NOMO-1 treated with DMSO at 0.1 percent for 48 hours (cell line): ENCODE results near the gene PSMC3IP.

Source experiments
- DNase-seq: peaks from one replicate; lab custom pipeline; 2025; ENCODE audit not compliant: unreplicated experiment; lab: John Stamatoyannopoulos, UW

The PSMC3IP gene

DNA sequence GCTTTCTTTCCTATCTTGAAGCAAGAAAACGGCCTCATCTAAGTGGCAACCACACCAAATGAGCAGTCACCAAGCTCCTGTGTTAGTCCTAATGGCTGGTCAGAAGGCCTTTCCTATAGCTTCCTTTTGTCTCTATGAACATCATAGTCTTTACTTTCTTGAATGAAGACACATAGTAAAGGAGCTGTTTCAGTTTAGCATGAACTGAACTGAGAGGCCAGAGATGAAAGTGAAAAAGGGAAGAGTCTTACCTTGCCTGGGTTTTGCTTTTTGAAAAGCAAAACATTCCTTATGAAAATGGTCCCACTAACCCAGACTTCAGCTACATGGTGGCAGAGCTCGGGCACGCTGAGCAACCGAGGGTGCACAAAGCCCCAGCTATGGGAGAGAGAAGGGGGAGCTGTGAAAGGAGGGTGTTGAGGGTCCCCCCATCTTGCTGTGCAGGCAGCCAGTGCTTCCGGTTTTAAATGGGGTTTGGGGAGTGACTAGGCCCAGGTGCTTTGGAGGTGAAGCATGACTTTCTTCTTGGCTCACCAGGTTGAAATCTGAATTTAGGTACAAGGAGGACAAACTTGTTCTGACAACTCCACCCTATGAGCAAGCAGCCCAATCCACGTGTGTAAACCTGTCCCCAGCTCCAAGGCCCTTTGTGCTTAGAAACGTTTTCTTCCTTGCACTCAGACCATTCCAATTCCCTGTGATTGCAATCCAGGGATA lies 9.1 kb upstream of the PSMC3IP start:
- peak; percentile 3 for DNase-seq

DNA sequence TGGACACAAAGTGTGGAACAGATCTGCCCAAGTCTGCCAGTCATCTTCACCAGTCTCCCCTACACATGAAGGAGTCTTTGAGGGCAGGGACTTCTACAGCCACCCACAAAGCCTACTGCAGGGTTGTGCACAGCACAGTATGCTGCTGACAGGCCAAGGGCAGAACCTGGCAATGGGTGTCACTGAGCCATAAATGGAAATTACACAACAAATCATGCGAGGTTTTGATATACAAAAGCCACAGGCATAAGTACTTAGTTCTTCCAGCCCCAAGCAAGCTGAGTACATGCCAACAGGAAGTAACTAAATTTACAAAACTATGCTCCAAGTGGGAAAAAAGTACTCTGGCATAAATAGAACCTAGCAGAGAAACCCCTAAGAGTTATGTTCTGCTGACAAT lies 7.8 kb upstream of the PSMC3IP start:
- DNase-seq: peak; percentile 27

DNA sequence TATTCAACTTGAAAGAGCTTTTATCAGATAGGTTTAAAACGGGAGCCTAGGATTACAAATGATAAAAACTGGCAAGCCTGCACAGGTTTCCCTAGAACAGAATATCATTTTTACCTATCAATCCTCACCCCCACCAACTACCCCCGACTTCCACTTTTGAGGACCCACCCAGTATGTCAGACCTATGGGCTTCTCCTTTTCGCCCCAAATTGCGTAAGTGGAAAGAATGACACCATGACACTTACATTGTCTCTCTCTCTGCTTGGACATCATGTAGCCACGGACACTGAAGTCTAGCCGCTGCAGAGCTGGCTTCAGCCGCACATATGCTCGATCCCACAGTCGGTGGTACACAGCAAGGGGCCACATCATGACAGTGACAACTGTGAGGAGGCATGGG lies 7.4 kb upstream of the PSMC3IP start:
- peak; percentile 71 for DNase-seq

DNA sequence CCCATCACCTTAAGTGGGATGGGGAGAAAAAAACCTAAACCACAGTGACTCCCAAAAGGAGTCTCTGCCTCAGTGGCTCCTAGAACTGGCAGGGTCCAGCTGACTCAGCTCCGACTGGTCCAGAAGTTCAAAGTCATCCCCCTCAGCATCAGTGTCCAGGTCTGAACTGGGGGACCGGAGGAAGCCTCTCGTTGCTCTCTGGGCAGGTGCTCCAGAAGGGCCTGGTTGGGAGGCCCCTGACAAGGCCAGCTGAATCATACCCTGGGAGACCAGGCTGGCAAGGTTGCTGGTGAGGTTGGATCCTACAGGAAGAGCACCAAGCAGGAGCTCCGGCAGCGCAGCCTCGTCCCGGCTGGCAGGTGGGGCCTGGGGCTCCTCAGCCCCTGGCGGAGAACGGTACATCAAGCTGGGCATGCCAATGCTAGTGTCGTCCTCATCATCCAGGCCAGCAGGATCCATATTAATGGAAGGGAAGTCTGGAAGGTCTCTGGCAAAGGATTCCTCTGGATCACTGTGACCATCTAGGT lies 4.3 kb upstream of the PSMC3IP start:
- DNase-seq: no peak

DNA sequence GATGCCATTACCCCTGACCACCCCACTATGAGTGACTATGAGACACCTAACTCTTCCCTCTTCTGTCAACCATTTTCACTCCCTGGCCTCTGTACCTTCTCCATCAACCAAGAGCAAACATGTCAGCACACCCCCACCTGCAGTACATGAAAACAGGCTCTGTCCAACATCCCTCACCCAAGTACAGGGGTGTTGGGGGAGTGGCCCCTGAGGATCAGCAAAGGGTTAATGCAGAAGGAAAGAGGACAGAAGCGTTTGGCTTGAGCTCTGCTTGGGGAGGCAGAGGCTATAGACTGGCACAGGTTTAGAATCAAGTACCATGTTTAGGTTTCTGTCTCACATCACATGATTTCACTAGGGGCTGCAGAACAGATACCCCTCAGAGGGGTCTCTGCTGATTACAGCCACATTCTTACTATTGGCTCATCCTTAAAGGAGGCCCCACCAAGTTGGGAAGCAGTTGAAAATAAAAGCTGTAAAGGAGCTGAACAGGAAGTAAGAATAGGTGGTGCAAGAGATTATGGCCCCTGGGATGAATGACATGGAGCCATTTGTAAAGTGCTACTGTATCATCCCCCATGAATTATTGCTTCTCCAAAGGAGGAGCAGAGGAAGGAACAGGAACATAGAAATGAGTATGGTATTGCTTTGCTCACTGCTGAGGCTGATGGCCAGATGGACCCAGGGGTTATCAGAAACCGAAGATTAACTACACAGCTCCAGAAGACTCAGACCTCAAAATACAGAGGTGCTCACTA lies 2.4 kb upstream of the PSMC3IP start:
- peak; percentile 4 for DNase-seq

DNA sequence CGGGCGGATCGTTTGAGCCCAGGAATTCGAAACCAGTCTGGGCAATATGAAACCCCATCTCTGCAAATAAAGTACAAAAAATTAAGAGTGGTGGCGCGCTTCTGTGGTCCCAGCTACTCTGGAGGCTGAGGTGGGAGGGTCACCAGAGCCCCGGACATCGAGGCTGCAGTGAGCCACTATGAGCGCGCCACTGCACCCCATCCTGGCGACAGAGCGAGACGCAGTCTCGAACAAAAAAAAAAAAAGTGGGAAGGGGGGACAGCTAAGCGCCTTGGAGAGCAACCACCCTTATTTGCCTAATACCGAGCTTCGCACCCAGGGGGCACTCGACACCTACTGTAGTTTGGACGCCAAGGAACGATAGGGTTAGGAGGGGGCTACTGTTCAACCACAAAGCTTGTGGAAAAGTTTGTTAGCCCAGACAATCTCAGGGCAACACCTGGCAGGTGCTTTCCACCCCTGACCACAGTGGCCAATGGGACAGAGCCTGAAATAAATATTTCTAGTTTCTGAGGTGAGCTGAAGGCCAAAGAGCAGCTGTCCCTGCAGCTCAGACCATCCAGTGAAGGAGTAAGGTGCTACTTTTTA lies 847 bp upstream of the PSMC3IP start:
- DNase-seq: peak; percentile 82

DNA sequence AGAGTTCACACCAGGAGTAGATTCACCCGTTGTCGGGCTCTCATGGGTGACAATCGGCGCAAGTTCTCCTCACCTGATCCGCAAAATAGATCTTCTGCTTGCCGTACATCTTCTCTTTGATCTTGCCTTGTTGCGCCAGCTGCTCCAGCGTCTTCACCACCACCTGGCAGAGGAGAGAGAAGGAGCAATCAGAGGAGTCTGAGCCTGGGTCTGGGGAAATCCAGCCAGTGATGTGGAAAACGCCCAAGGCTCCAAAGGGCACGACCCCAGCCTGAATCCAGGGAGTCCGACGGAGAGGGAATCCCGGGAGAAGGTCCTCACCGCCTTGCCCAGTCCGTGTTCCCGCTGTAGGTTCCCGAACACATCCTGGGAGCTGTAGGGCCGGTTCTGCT lies 393 bp downstream of the PSMC3IP start:
- peak; percentile 4 for DNase-seq

DNA sequence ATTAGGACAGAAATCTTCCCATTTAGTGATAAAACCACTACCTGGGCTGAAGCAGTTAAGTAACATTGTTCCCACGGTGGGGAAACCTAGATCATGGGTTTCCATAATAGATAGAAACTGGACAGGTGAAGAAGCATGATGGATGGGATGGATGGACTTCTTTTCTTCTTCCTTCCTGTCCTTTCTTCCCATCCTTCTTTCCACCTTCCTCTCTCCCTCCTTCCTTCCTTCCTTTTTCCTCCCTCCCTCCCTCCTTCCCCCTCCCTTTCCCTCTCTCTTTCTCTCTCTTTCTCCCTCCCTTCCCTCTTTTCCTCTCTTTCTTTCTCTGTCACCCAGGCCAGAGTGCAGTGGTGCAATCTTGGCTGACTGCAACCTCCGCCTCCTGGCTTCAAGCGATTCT lies 3.1 kb downstream of the PSMC3IP start:
- no peak for DNase-seq

DNA sequence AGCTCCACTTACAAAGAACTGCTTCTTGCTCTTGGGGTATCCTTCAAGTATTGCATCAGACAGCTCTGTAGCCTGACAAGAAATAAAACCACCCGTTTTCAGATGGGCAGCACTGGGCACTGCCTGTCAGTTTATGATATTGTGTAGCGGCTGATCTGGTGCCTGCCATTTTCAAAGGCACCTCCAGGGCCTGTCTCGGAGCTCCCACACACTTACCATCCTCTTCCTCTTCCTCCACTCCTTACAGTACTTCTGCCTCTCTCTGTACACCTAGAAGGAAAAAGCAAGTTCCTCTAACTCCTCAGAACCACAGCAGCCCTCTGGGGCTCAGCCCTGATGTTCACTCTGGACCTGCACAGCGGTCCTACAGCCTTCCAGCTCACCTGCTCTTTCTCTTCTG lies 4.4 kb downstream of the PSMC3IP start:
- no peak for DNase-seq

DNA sequence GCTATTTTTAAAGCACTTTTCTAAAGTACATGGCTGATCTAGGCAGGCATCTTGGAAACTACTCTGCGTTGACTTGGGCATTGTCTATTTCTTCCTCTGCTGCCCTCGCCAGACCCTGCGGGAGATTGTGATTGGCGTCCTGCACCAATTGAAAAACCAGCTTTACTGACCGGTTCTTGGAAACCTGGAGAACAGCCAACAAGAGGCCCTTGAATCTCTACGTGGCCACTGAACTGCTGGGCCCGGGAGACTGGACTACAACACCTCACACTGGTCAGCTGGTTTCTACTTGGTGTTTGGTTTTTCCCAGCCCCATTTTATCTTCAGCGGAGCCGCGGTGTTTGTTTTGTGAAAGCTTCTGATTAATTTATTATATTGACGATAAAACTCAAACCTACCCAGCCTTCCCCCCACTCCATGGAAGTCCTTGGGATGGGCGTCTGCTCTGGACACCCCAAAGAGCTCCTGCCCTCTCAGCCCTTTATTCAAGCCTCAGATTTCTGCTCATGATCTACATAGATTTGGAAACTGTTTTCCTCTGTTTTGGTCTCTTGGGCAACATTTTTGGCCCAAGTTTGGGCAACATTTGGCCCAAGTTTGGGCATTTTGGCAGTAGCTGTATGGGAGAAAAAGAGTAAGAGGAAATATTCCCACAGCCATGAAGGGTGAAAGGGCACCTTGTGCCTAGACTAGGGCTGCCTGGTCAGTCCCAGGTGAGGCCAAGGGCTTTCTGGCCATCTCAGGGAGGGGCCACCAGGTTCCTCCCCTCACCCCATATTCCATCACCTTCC lies 5.9 kb downstream of the PSMC3IP start:
- DNase-seq: no peak

DNA sequence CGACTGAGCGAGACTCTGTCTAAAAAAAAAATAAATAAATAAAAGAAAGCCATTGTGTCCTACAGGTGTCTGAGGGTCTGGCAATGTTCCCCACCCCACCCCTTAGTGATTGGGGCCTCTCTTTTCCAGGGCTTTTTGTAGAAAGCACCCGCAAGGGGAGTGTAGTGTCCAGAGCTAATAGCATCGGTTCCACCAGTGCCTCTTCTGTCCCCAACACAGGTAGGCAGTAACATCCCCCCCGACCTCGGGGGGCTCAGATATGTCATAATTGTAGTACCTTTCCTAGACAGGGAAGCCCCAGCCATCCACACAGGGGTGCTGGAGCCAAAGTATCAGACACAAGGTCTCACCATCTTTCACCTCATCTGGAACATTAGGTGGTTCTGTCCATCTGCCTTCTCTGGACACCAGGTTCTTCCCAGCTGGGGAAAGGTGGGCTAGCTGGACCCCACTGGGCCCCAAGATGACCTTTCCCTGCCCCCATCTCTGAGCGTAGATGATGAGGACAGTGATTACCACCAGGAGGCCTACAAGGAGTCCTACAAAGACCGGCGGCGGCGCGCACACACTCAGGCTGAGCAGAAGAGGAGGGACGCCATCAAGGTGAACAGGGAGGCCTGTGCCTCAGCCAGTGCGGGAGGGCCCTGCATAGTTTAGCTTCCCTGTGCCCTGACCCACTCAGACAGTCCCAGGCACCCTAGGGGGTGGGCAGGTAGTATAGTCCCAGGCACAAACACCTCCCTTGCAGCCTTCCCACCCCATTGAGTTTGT lies 9.0 kb downstream of the PSMC3IP start:
- DNase-seq: no peak

DNA sequence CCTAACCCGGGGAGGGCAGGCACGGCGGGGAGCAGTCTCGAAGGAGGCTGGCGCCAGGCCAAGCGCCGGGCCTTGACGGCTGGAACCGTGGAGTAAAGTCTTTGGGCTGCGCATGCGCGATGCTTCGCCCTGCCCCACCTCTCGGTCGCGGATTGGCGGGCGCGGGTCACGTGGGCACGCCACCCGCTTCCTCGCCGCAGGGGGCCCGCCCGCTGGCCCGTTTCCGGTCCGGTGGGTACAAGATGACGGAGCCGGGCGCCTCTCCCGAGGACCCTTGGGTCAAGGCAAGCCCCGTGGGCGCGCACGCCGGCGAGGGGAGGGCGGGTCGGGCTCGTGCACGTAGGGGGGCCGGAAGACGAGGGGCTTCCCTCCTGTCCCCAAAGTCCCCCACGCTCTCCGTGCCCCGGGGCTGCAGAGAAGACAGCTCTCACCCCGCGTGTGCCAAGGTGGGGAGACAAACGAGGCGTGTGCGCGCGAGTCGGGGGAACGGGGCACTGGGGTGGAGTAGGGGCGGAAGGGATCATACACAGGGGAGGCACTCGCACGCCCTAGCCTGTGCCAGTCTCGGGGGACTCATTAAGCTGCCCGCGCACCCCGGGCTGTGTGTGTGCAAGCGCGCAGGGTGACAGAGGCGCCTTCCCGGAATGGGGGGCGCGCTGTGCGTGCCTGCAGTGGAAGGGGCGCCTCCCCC lies 10.5 kb downstream of the PSMC3IP start, which contains the start of gene MLX:
Gene MLX, plus strand, starts transcription at position 218 of the 691 bp plus-strand sequence. Its CDS starts 25 bp downstream, at position 243.
- DNase-seq: peak; percentile 83

DNA sequence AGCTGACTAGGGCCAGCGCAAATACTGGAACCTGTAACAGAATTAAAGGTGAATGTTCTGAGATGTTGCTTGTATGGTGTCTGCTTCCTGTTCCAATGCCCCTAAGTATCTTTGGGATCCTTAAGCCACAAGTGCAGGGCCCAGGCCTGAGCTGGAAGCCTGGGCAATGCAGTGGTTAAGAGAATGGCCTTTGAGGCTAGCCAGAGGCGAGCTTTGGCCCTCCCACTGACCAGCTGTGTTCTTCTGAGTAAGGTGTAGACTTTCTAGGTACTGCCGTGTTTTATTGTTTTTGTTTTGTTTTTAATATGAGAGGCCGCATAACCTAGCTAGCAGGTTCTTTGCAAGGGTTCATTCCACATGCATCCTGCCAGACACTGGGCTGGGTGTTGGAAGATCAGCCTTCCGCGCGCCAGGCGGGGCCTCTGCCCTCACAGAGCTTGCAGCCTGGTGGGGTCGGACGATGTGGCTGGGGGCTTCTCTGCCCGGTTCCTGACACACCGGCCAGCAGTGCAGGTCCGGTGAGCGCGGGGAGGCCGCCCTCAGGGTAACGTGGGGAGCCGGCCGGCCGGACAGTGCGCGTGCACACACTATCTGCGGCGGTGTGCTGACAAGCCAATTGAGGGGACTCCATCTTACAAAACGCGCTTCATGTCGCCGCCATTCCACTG lies 11.2 kb downstream of the PSMC3IP start:
- DNase-seq: no peak

DNA sequence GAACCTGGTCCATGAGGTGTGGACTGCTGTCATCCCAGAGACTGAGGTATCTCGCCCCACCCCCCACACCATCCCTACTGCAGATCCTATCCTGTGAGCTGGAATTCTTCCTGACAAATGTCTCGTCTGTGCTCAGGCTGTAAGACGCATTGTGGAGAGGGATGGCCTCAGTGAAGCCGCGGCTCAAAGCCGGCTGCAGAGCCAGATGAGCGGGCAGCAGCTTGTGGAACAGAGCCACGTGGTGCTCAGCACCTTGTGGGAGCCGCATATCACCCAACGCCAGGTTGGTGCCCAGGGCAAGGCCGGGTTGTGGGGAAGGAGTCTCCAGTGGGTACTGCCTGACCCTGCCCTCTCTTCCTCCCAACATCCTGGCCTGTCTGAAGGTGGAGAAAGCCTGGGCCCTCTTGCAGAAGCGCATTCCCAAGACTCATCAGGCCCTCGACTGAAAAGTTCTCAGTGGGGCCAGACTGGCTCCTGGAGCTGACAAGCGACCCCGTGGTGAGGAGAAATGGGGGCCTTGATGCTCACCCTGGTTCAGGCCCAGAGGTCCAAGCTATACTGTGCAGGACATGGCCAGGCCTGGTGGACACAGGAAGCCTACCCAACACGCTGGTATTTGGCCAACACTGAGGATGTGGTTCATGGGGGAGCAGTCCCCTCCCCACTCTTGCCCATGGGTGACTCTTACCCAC lies 11.9 kb downstream of the PSMC3IP start:
- no peak for DNase-seq

DNA sequence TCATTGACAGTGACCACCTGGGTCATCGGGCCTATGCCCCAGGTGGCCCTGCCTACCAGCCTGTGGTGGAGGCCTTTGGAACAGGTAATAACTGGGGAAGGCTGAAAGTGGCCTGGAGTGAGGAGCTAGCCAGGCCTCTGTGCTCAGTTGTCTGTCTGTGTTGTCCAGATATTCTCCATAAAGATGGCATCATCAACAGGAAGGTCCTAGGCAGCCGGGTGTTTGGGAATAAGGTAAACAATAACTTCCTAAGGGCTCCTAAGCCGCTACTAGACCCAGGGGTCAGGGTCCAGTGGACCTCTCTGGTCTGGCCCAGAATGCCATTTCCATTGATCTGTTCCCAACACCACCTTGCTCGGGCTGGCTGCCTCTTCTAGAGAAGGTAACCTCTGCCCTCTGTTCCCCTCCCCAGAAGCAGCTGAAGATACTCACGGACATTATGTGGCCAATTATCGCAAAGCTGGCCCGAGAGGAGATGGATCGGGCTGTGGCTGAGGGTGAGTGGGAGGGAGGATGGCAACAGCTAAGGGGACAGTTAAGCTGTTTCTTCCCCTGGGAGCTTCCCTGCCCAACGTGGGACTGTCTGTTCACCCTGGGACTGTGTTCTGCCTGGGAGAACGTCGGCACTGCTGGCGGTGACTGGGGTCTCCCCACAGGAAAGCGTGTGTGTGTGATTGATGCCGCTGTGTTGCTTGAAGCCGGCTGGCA lies 12.6 kb downstream of the PSMC3IP start:
- DNase-seq: no peak

DNA sequence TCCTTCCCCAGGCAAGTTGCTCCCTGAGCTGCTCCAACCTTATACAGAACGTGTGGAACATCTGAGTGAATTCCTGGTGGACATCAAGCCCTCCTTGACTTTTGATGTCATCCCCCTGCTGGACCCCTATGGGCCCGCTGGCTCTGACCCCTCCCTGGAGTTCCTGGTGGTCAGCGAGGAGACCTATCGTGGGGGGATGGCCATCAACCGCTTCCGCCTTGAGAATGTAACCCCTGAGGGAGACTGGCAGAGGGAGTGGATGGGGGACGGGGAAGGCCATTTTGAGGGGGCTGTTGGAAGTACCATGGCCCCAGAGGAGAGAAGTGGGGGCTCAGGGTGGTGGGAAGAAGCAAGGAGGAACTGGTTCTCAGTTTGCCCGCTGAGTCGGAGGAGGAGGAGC lies 13.6 kb downstream of the PSMC3IP start:
- DNase-seq: no peak

DNA sequence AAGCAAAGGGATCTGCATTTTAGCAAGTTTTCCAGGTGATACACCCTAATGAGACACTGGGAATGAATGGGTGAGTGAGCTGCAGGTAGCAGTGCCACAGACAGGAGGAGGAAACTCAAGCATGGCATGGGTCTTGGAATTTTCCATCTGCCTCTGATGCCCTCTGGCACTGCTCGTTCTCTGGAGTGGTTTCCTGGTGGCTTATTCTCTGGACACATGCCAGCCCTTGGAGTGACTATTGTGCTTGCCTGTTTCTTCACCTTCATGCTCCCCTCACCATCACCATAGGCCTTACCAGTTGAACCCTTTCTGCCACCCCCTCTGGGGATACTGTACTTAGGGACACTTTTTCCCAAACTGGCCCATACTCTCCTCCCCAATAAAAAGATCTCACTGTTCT lies 14.0 kb downstream of the PSMC3IP start:
- DNase-seq: no peak

DNA sequence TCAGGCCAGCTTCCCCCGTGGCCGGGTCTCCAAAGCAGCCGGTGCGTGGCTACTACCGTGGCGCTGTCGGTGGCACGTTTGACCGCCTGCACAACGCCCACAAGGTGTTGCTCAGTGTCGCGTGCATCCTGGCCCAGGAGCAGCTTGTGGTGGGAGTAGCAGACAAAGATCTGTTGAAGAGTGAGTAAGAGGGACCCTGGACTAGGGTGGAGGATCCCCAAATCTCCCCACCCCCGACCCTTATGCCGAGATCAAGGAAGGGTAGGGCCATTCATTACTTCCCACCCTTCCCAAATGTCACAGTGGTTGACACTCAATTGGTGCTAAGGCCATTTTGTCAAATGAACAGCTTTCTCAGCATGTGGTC lies 14.4 kb downstream of the PSMC3IP start:
- DNase-seq: no peak
